ENCODE results near the gene PPP1R2. TPM values are rescaled to one million over a fixed set of nuclear protein-coding genes. Genes with fewer than 3 reads are reported as not detected.

PPP1R2 gene
- total RNA-seq, 1 donor from 2014 or later, result 76.3 TPM

- DNase-seq, result no peak
Observed at GRCh38 chr3:195565716-195566115, 22.6 kb upstream of the PPP1R2 start.

DNA sequence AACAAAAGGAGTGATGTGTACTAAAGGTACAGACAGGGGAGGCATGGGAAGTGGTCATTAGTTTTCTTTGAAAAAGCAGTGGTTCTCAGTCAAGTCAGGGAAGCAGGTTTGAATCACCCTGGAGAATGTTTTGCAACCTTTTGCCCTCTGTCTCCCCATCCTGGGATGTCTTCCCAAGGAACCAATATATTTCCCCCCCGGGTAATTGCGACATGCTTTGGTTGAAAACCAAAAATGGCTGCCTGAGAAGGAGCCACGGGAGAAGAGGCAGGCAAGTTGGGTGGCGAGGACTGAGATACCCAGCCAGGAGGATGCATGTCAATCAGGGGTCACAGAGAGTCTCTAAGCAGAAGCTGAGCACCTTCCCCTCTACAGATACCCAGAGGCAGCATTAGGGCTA, 20.2 kb upstream of the PPP1R2 start:
- DNase-seq, result no peak

DNA sequence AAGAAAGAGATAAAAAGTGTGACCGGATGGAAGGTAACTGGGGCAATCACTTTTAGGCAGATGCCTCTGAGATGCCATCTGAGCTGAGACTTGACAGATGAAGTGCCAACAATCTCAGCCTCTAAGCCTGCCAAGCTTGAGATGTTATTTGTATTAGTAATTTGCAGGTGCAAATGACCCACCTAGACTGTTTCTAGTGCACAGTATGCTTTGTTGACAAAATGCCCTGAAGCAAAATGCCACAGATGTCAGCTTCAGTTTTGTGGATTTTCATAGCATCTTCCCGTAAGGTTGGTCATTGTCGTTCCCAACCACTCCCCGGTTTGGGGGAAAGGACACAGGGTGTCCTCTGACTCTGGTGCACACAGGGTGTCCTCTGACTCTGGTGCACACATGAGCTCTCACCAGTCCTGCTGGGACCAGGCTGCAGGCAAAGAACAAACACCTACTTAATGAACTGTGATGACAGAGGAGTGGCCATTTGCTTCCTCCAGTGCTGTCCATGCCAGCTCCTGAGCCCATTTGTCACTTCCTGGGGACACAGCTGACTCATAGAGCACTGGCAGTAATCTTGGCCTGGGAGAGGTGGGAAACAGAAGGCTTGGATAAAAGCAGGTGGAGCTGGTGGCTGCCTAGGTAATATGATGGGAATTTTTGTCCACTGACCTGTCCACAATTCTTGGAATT, 16.7 kb upstream of the PPP1R2 start:
- DNase-seq, result no peak

GRCh38 chr3:195558602-195559001, 15.5 kb upstream of the PPP1R2 start:
- DNase-seq, result no peak

GRCh38 chr3:195557322-195557721, 14.2 kb upstream of the PPP1R2 start:
- DNase-seq, result no peak

DNA sequence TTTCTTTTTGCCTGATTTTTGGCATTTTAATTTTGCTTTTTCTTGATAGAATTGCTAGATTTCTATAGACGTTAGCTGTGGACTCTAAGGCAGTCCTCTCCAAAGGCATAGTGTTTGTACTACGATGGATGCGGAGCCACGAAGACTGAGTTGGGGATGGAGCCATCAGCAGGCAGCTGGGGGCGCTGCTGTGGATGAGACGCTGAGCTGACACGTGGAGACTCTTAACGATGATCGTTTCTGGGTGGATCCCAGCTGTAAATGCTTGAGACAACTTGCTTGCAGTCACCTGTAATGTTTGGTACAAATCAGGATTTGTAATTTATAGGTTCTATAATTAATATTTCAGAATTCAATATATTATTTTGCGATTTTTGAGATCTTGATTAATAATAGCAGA, 13.3 kb upstream of the PPP1R2 start:
- no peak for DNase-seq

GRCh38 chr3:195555110-195555509, 12.0 kb upstream of the PPP1R2 start:
- no peak for DNase-seq

DNA sequence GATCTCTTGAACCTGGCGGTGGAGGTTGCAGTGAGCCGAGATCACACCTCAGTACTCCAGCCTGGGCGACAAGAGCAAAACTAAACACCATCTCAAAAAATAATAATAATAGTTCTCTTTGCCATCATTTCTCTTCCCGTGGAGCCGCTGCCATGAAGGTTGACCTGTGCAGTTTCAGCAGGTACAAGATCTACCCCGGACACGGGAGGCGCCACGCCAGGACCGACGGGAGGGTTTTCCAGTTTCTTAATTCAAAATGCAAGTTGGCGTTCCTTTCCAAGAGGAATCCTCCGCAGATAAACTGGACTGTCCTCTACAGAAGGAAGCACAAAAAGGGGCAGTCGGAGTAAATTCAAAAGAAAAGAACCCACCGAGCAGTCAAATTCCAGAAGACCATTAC, 11.3 kb upstream of the PPP1R2 start:
- no peak for DNase-seq

DNA sequence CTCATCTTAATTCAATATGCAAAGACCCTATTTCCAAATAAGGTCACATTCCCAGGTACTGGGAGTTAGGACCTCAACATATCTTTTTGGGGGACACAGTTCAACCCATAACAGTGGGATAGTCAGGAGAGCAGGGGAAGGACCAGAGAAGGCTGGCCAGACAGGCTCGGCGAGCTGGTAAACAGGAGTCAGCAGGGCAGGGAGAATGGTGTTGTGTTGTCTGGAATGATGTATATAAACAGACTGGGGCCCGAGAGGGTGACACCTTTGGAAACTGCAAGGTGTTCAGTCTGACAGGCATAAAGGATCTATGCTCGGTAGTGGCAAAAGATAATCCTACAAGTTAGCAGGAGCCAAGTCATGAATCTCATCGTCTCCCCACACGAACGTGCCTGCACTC, 10.1 kb upstream of the PPP1R2 start:
- no peak for DNase-seq

DNA sequence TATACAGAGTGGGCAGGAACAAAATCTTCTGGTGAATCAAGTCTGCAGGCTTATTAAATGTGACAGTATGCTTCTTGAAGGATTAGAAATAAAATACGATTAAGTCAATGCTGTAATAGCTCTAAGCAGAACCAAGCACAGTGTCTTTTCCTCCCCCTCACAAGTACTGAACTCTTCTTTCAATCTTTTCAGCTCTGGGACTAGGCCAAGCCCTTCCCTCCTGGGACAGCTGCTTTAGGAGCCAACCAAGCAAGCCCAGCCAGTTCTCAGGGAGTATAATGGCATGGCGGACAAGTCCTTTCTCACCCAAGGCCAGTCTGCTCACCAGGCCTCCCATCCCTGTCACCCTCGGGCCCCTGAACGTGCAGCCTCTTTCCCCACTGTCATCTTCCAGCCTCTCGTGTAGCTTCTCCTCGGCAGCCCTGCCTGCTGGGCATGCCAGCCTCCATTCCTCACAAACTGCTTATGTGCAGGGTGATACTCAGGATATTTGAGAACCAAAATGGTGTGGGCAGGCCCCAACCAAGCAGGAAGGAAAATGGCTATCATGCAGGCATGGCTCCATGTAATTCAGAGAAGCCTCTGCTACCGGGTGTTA, 8.4 kb upstream of the PPP1R2 start:
- peak; percentile 14 for DNase-seq

DNA sequence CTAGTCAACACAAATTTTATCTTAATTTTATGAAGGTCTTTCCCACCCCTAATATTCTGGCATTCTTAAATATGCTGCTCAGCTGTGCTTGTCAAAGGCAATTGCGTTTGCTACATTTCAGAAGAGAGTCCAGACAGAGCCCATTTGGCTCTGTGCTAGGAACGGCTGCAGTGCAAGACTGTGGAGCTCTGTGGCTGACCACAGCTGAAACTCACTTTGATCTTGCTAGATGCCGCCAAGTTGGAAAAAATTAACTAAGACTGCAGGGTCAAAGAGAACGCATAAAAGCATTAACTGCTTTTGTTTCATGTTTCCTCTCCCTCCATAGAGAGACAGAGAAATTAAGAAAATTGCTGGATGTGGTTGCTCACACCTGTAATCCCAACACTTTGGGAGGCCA, 7.6 kb upstream of the PPP1R2 start:
- DNase-seq, result no peak

DNA sequence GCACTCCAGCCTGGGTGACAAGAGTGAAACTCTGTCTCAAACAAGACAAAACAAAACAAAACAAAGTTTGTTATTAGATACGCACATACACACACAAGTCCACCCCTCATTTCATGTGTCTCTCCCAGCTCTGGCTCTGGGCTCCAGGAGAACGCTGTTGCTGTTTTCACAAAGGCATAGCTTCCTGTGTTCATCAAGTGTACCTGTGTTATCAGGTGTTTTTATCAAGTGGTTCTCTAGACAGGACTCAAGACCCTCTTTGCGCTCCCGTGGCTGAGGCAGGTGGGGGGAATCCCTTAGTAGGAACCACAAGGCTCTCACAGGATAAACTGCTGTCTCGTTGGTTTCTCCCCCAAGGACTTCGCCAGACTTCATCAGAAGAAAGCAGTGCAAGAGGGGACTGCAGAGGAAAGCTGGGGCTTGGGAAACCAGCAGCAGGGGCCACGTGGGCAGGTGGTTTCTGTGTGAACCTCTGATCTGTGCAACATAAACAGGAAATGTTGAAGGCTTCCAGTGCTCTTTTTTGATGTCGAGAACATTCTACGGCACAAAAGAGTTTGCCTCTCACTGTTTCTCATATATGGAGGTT, 6.9 kb upstream of the PPP1R2 start:
- DNase-seq, result no peak

GRCh38 chr3:195548987-195549386, 5.9 kb upstream of the PPP1R2 start:
- no peak for DNase-seq

DNA sequence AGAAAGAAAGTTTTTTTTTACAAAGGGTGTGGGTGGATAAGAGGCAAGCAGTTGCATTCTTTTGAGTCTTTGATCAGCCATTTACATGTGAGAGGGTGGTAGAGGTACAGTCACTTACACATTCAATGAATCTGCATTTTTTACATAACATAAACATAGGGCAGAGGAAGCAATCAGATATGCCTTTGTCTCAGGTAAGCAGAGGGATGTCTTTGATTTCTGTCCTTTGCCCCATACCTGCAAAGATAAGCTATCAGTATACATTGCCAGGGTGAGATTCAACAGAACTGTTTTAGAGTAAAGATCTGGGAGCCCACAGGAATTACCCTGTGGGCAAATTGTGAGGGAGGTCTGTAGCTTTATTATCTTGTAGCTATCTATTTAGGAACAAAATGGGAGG, 5.4 kb upstream of the PPP1R2 start:
- no peak for DNase-seq

GRCh38 chr3:195548006-195548405, 4.9 kb upstream of the PPP1R2 start:
- no peak for DNase-seq

GRCh38 chr3:195546130-195546560, 3.0 kb upstream of the PPP1R2 start:
- no peak for DNase-seq

DNA sequence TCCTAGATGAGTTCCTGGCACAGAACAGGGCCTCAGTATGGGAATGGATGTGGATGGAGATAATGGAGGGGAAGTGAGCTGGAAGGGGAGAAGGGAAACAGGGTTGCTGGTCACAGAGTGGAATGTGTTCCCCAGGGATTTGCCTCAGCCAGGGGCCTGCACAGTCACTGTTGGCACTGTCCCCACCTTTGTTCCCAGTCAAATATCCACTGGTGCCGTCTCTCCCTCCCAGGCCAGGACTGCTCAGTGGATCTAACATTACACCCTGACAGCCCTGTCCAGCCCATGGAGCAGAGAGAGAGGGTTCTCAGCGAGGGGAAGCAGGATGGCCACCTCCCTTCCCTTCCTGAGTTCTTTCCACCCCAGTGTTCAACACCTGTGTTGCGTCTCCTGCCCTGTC, 1.5 kb upstream of the PPP1R2 start:
- DNase-seq, result no peak

DNA sequence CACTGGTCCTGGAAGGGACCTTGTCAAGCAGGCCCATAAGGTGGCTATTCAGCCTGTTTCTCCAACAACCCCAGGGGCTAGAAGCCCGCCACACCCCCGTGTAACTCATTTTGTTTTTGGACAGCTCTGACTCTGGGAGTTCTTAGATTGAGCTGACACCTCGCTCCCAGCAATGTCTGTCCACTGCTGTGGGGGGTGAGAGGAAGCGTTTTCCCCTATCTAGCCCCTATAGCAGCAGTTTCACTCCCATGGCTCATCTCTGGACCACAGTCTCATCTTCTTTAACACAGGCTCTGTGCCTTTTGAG, 1.1 kb upstream of the PPP1R2 start:
- DNase-seq, result no peak

DNA sequence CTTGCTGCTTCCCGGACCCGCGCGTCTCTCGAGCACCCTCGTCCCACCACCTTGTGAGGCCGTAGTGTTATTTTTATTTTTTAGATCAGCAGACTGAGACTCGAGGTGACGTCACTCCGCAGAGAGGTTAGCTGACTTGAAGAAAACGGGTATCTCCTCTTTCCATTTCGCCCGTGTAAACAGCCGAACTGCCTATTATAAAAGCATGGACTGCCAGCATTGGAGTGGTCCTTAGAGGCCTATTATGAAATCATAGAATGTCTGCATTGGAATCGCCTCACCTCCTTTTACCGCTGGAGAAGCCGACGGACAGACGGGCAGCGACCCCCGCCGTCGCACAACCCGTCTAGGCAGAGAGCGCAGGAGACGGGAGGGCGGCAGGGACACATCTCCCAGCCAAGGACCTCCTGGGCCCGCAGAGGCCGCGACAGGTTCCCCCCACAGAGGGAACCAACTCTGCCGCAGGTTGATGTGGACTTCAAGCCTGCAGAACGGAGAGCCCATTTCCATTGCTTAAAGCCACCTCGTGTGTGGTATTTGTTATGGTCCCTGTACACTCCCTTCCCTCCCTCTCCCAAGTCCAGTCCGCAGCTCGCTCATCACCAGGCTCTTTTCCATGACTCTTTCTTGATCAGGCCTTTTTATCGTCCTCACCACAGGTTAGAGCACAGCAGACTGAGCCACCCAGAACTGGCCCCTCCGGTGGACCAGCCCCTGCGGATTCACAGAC, 540 bp upstream of the PPP1R2 start:
- no peak for DNase-seq

GRCh38 chr3:195542316-195542697, 818 bp downstream of the PPP1R2 start:
- DNase-seq, result peak; percentile 19

DNA sequence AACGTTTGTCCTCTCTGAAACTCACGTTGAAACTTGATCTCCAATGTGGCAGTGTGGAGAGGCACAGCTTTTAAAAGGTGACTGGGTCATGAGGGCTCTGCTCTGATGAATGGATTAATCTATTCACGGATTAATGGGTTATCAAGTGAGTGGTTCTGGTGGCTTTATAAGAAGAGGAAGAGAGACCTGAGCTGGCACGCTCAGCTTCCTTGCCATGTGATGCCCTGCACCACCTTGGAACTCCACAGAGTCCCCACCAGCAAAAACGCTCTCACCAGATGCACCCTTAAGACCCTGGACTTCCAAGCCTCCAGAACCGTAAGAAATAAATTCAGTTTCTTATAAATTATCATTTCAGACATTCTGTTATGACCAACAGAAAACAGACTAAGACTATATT, 2.6 kb downstream of the PPP1R2 start:
- no peak for DNase-seq

DNA sequence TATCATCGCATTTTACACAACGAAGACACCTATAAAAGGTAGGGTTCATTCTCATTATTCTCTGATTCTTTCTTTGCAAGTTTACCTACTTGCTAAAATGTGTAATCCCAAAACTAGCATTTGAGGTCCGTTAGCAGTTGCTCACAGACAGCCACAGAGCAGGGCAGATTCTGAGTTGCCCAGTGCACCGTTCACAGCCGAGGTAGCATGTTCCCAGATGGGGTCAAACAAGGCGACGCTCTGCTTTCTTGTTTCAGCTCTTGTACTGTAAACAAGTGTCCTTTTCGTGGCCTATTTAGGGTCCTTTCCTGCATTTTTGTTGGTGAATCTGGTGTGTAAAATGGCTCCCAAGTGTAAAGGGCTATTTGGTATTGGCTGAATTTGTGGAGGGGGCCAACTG, 3.1 kb downstream of the PPP1R2 start:
- DNase-seq, result no peak

GRCh38 chr3:195539479-195539878, 3.6 kb downstream of the PPP1R2 start:
- DNase-seq, result no peak

GRCh38 chr3:195537995-195538394, 5.1 kb downstream of the PPP1R2 start:
- no peak for DNase-seq

Data from skin of body (tissue), 2 donors.